Colonic mucosa (tissue), 4 donors: ENCODE data around the gene STARD13. TPM values are rescaled to one million over a fixed set of nuclear protein-coding genes. Genes with fewer than 3 reads are reported as not detected.
A peak's percentile ranks its signal among the peaks of the same experiment; 100 is the strongest.

Source experiments
- DNase-seq: peaks from one replicate; pipeline ENCODE4 v3.0.0-alpha.2; 2020
- H3K27ac ChIP-seq: fragments of 200-600 bp; one replicate; pipeline ENCODE4 v1.8.0; 2021
- H3K27me3 ChIP-seq: fragments of 200-600 bp; one replicate; pipeline ENCODE4 v1.8.0; 2021
- H3K36me3 ChIP-seq: fragments of 200-600 bp; one replicate; pipeline ENCODE4 v1.8.0; 2021
- H3K4me1 ChIP-seq: fragments of 200-600 bp; one replicate; pipeline ENCODE4 v1.8.0; 2021; ENCODE audit warnings: mild to moderate bottlenecking
- H3K4me3 ChIP-seq: fragments of 200-600 bp; one replicate; pipeline ENCODE4 v1.8.0; 2021
- H3K9ac ChIP-seq, 2 donors: one replicate each; pipeline ENCODE4 v1.7.0; 2013; ENCODE audit warnings: control low read depth in 2 of 2, low read depth in 2 of 2, low read length in 2 of 2
- H3K9me3 ChIP-seq: fragments of 200-600 bp; one replicate; pipeline ENCODE4 v1.8.0; 2021
- intact Hi-C: fragments of 100-400 bp; cut with DNase I; formaldehyde crosslinking; loops from one replicate; pipeline ENCODE4 v1.14.1; 2022
- total RNA-seq, 2 donors: library from RNA; stranded (reverse); fragmentation: NEBNext Ultra II Directional in 1 of 2; extraction: Animal tissue kit (Norgen Biotek cat#: 25700) in 1 of 2; gene quantifications; one replicate each; pipeline ENCODE4 v1.2.1, GENCODE V29; 2021
- TF ChIP-seq, protein P1 (sequence below): fragments of 200-600 bp; IDR thresholded peaks from one replicate; pipeline ENCODE4 v1.8.0; 2022; ENCODE audit warnings: antibody characterized with exemption, mild to moderate bottlenecking
- donor health status: healthy.
- donor health status: DM: no; HTN: no; CAD: no.
- donor health status: DM: no; HTN: no; CAD: no.

The STARD13 gene
- total RNA-seq, 2 donors from 2014 or later: 21.3 to 30.2 TPM

DNA sequence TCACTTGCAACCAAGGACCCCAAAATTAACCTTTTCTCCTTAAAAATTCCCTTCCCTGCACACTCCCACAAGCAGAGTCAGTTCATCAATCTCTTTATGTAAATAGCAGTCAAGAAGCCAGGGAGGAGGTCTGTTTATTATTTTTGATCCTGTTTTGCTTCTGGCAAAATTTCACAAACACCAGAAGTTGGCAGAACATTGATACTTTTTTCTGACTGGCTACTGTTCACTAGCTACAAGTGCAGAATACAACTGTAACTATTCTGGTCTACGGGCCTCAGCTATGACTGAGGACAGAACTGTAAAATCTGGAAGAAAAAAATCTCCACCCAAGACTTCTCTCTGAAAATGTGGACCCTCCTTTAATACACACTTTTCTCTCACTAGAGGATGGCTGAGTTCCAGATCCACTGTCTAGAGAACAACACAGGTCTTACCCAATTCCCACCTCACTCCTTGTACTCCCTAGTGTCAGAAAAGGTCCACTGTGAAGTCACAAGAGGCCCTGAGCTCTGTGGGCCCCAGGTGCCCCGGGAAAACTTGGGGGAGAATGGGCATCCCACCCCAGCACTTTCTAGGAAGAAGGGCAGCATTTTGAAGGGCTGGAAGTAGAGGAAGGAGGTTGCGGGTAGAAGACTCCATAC lies 14.5 kb downstream of the STARD13 start:
- no peak overlapping the region for H3K9ac ChIP-seq
- H3K4me3 ChIP-seq: no peak overlapping the region
- H3K4me1 ChIP-seq: peaks cover 3% of the 10 kb centered on the region
- peak overlapping the region; percentile 58 for H3K27ac ChIP-seq
- intact Hi-C loops: no loop called here
- H3K9me3 ChIP-seq: no peaks in the 10 kb centered on the region
- DNase-seq: no peak
- TF ChIP-seq, protein P1, sequence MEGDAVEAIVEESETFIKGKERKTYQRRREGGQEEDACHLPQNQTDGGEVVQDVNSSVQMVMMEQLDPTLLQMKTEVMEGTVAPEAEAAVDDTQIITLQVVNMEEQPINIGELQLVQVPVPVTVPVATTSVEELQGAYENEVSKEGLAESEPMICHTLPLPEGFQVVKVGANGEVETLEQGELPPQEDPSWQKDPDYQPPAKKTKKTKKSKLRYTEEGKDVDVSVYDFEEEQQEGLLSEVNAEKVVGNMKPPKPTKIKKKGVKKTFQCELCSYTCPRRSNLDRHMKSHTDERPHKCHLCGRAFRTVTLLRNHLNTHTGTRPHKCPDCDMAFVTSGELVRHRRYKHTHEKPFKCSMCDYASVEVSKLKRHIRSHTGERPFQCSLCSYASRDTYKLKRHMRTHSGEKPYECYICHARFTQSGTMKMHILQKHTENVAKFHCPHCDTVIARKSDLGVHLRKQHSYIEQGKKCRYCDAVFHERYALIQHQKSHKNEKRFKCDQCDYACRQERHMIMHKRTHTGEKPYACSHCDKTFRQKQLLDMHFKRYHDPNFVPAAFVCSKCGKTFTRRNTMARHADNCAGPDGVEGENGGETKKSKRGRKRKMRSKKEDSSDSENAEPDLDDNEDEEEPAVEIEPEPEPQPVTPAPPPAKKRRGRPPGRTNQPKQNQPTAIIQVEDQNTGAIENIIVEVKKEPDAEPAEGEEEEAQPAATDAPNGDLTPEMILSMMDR: no peak
- H3K36me3 ChIP-seq: no peaks in the 10 kb centered on the region
- no peaks in the 10 kb centered on the region for H3K27me3 ChIP-seq

DNA sequence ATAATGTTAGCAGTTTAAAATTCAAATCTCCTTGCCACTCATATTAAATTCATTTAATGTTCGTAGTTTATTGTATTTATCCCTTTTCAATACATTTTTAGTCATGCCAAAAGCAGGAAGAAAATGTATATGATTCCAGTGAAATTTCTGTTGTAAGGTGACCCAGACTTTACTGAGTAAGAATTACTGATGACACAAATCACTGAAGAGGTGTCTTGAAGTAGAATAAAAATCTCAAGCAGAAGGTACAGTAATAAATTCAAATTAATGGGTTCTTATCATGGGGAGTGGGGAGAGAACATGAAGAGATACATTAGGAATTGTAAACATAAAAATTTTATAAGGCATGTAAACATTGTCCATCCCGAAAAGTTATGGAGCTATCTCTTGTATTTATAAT lies 19.9 kb downstream of the STARD13 start:
- Histone ChIP-seq H3K4me3 (no peak overlapping the region), H3K27ac (no peak overlapping the region), H3K27me3 (no peaks in the 10 kb centered on the region), H3K9me3 (no peaks in the 10 kb centered on the region), H3K36me3 (no peaks in the 10 kb centered on the region), H3K4me1 (no peaks in the 10 kb centered on the region), H3K9ac (no peak overlapping the region)
- DNase-seq: no peak
- TF ChIP-seq, protein P1: no peak
- intact Hi-C loops: no loop called here

DNA sequence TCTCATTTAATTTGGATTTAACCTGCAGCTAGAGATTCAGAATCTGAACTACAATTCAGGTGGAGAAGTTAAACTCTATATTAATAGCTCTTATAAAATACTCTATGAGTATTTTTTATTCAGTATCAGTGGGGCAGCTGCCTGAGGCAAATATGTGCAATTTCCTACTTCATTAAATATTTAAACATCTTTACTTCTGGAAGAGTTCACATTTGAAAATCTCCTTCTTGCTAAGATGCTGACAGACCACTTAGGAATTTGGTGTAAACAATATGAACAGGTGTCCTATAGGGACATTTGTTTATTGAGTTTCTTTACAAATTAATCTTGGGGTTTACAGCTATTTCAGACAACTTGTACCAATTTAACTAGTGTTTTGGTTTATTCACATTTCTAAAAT lies 20.4 kb downstream of the STARD13 start:
- DNase-seq: no peak
- Histone ChIP-seq H3K27me3 (no peaks in the 10 kb centered on the region), H3K4me1 (no peaks in the 10 kb centered on the region), H3K36me3 (no peaks in the 10 kb centered on the region), H3K9me3 (no peaks in the 10 kb centered on the region), H3K9ac (no peak overlapping the region), H3K4me3 (no peak overlapping the region), H3K27ac (no peak overlapping the region)
- TF ChIP-seq, protein P1: no peak
- intact Hi-C loops: no loop called here

DNA sequence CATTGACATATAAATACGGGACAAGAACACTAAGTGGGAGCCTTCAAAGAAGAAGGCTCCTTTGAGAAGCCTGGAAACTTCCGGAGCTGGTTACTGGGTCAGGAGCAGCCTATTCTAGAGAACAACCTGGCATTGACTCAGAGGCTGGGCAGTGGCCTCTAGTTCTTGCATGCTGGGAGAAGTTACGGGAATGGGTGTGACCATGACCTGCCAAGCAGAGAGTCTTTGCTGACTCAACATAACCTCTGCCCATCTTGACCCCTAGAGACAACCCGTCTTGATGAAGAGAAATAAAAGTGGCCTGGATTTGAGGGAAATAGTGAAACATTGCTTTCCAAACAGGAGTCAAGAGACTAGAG lies 21.0 kb downstream of the STARD13 start:
- Histone ChIP-seq H3K4me1 (no peaks in the 10 kb centered on the region), H3K9ac (no peak overlapping the region), H3K36me3 (no peaks in the 10 kb centered on the region), H3K4me3 (no peak overlapping the region), H3K9me3 (no peaks in the 10 kb centered on the region), H3K27me3 (no peaks in the 10 kb centered on the region), H3K27ac (peak overlapping the region; percentile 18)
- TF ChIP-seq, protein P1: no peak
- intact Hi-C loops: no loop called here
- DNase-seq: peak; percentile 38

DNA sequence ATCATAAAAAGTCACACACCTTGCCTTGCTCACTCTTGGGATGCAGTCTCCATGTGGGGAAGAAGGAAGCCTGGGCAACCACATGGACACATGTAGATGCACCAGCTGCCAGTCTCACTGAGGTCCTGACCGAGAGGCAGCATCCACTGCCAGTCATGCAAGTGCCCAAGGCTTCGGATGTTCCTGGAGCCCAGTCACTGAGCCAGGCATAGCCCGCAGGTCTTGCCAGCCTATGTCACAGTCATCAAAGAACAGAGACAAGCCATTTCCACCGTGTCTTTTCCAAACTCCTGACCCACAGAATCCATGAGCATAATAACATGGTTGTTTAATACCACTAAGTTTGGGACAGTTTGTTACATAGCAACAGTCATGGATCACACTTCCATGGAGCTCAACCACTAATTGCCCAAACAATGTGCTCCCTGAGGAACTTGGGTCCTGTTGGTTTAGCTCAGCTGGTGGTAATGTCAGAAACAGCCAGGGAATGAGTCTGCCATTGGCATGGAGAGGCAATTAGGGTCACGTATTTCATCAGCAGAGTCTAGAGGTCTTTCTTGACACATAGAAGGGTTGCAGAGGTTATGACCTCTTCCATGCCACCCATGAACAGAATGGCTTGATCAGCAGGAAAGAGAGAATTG lies 21.5 kb downstream of the STARD13 start:
- H3K9me3 ChIP-seq: no peaks in the 10 kb centered on the region
- TF ChIP-seq, protein P1: no peak
- no peak for DNase-seq
- intact Hi-C loops: no loop called here
- H3K27ac ChIP-seq: peak overlapping the region; percentile 18
- no peaks in the 10 kb centered on the region for H3K36me3 ChIP-seq
- H3K4me1 ChIP-seq: no peaks in the 10 kb centered on the region
- H3K4me3 ChIP-seq: no peak overlapping the region
- no peaks in the 10 kb centered on the region for H3K27me3 ChIP-seq
- H3K9ac ChIP-seq: no peak overlapping the region
